ENCODE results near the gene LENEP.

LENEP gene

GRCh38 chr1:155012776-155013602 lies 19.6 kb downstream of the LENEP start:
- no peak for DNase-seq

GRCh38 chr1:155013632-155014031 lies 20.2 kb downstream of the LENEP start:
- no peak for DNase-seq

- DNase-seq, result no peak
These were observed 21.5 kb downstream of the LENEP start for GRCh38 chr1:155014709-155015508.

- DNase-seq, result no peak
These were observed 22.3 kb downstream of the LENEP start for GRCh38 chr1:155015527-155016230.

- DNase-seq, result no peak
These were observed 22.9 kb downstream of the LENEP start for GRCh38 chr1:155016231-155016831.

- peak; percentile 96 for DNase-seq
These were observed 23.9 kb downstream of the LENEP start for GRCh38 chr1:155017041-155017945.

- DNase-seq, result no peak
These were observed 24.5 kb downstream of the LENEP start for GRCh38 chr1:155017946-155018316.

GRCh38 chr1:155018617-155019348 lies 25.4 kb downstream of the LENEP start:
- DNase-seq, result no peak

GRCh38 chr1:155019377-155020245 lies 26.2 kb downstream of the LENEP start:
- DNase-seq, result no peak

- DNase-seq, result no peak
These were observed 28.9 kb downstream of the LENEP start for GRCh38 chr1:155022136-155022926.

- DNase-seq, result no peak
These were observed 29.5 kb downstream of the LENEP start for GRCh38 chr1:155022927-155023236.

- DNase-seq, result no peak
These were observed 30.2 kb downstream of the LENEP start for GRCh38 chr1:155023627-155024026.

- DNase-seq, result no peak
These were observed 30.9 kb downstream of the LENEP start for GRCh38 chr1:155024315-155024714.

GRCh38 chr1:155026154-155026553 lies 32.8 kb downstream of the LENEP start:
- no peak for DNase-seq

GRCh38 chr1:155026588-155026987 lies 33.2 kb downstream of the LENEP start:
- DNase-seq, result no peak

- no peak for DNase-seq
These were observed 36.3 kb downstream of the LENEP start for GRCh38 chr1:155029513-155030242.

GRCh38 chr1:155030243-155030795 lies 36.9 kb downstream of the LENEP start:
- DNase-seq, result no peak

- DNase-seq, result no peak
These were observed 37.5 kb downstream of the LENEP start for GRCh38 chr1:155030899-155031298.

- DNase-seq, result no peak
These were observed 39.5 kb downstream of the LENEP start for GRCh38 chr1:155032886-155033285.
